Left colon (tissue), 2 donors: ENCODE measurements around the gene TRAPPC10. TPM values are rescaled to one million over a fixed set of nuclear protein-coding genes. Genes with fewer than 3 reads are reported as not detected.
A peak's percentile ranks its signal among the peaks of the same experiment; 100 is the strongest.

Experiments
- ATAC-seq: fragments of 200-7000 bp; cut with Tn5 transposase; one replicate; pipeline ENCODE4 v1.9.1; 2020; ENCODE audit warnings: mild to moderate bottlenecking, moderate library complexity
- DNase-seq, 2 donors: peaks; one replicate each; pipeline ENCODE4 v3.0.0-alpha.2; 2020
- intact Hi-C, 2 donors: fragments of 100-400 bp; cut with DNase I in 1 of 2; cut with micrococcal nuclease in 1 of 2; formaldehyde crosslinking; loops; one replicate each; pipeline versions ENCODE4 v1.11.2 to v1.14.0; 2022; cut with DNase I, micrococcal nuclease
- total RNA-seq, 2 donors: library from RNA; stranded (reverse); fragmentation: NEBNext Ultra II Directional; extraction: Animal tissue kit (Norgen Biotek cat#: 25700); gene quantifications; one replicate each; pipeline ENCODE4 v1.2.1, GENCODE V29; 2021
- donor health status: DM: no; HTN: no; CAD: no.
- donor health status: DM: yes; HTN: yes; CAD: no.

Gene TRAPPC10
- total RNA-seq, 2 donors from 2014 or later, result 63.6 to 69.4 TPM

GRCh38 chr21:44020551-44020950, 8.4 kb downstream of the TRAPPC10 start:
- intact Hi-C loops, result no loop called here
- ATAC-seq (no peak), DNase-seq (no peak)

GRCh38 chr21:44021064-44021463, 9.0 kb downstream of the TRAPPC10 start:
- intact Hi-C loops, result no loop called here
- DNase-seq, result no peak
- ATAC-seq, result no peak

- intact Hi-C loops, result no loop called here
- no peak for ATAC-seq
- DNase-seq, result no peak
Measured at GRCh38 chr21:44024257-44024656, 12.1 kb downstream of the TRAPPC10 start.

GRCh38 chr21:44024887-44025353, 12.8 kb downstream of the TRAPPC10 start:
- intact Hi-C loops, result no loop called here
- ATAC-seq (no peak), DNase-seq (no peak)

- ATAC-seq, result no peak
- no peak for DNase-seq
- intact Hi-C loops, result no loop called here
Measured at GRCh38 chr21:44027607-44028286, 15.6 kb downstream of the TRAPPC10 start.

- no peak for ATAC-seq
- intact Hi-C loops, result no loop called here
- no peak for DNase-seq
Measured at GRCh38 chr21:44028287-44028659, 16.2 kb downstream of the TRAPPC10 start.

- DNase-seq, result no peak
- intact Hi-C loops, result no loop called here
- no peak for ATAC-seq
Measured at GRCh38 chr21:44029460-44030087, 17.5 kb downstream of the TRAPPC10 start.

- intact Hi-C loops, result no loop called here
- DNase-seq (no peak), ATAC-seq (no peak)
Measured at GRCh38 chr21:44035244-44035643, 23.1 kb downstream of the TRAPPC10 start.

GRCh38 chr21:44038063-44038462, 26.0 kb downstream of the TRAPPC10 start:
- DNase-seq (no peak), ATAC-seq (no peak)
- intact Hi-C loops, result no loop called here

GRCh38 chr21:44039828-44040227, 27.7 kb downstream of the TRAPPC10 start:
- no peak for ATAC-seq
- no peak for DNase-seq
- intact Hi-C loops, result no loop called here

- ATAC-seq (no peak), DNase-seq (no peak)
- intact Hi-C loops, result no loop called here
Measured at GRCh38 chr21:44043613-44044012, 31.5 kb downstream of the TRAPPC10 start.

- intact Hi-C loops, result no loop called here
- ATAC-seq, result no peak
- no peak for DNase-seq
Measured at GRCh38 chr21:44046734-44047133, 34.6 kb downstream of the TRAPPC10 start.

- ATAC-seq (no peak), DNase-seq (no peak)
- intact Hi-C loops, result no loop called here
Measured at GRCh38 chr21:44047996-44048560, 36.0 kb downstream of the TRAPPC10 start.

- DNase-seq (no peak), ATAC-seq (no peak)
- intact Hi-C loops, result no loop called here
Measured at GRCh38 chr21:44049182-44049581, 37.1 kb downstream of the TRAPPC10 start.

- no peak for ATAC-seq
- DNase-seq, result no peak
- intact Hi-C loops, result no loop called here
Measured at GRCh38 chr21:44049606-44050005, 37.5 kb downstream of the TRAPPC10 start.

GRCh38 chr21:44050276-44050675, 38.2 kb downstream of the TRAPPC10 start:
- ATAC-seq (no peak), DNase-seq (no peak)
- intact Hi-C loops, result no loop called here

GRCh38 chr21:44051462-44051941, 39.4 kb downstream of the TRAPPC10 start:
- DNase-seq (no peak), ATAC-seq (peak; percentile 10)
- intact Hi-C loops, result no loop called here

GRCh38 chr21:44052071-44052829, 40.1 kb downstream of the TRAPPC10 start:
- ATAC-seq (peak; percentile 52), DNase-seq (no peak)
- intact Hi-C loops, result no loop called here

- no peak for DNase-seq
- intact Hi-C loops, result no loop called here
- ATAC-seq, result no peak
Measured at GRCh38 chr21:44052830-44053226, 40.7 kb downstream of the TRAPPC10 start.

- DNase-seq (no peak), ATAC-seq (no peak)
- intact Hi-C loops, result no loop called here
Measured at GRCh38 chr21:44053567-44053966, 41.5 kb downstream of the TRAPPC10 start.
